ENCODE measurements around the gene MAD2L1BP. TPM values are rescaled to one million over a fixed set of nuclear protein-coding genes. Genes with fewer than 3 reads are reported as not detected.
A peak's percentile ranks its signal among the peaks of the same experiment; 100 is the strongest.

The MAD2L1BP gene
- total RNA-seq, 4 donors from 2014 or later: 16.3 to 36.9 (median 21.5) TPM

- no peak for DNase-seq (ENCODE audit: low spot score in 2 of 2)
- WGBS, 2 donors: 82 to 86% methylated on average over 14 to 15 of the region's 15 CpGs
- Histone ChIP-seq H3K4me1 (peaks cover 0 to 40% (median 13%) of the 10 kb centered on the region in 4 donors), H3K27me3 (no peaks in the 10 kb centered on the region), H3K4me3 (no peak overlapping the region), H3K9me3 (no peaks in the 10 kb centered on the region), H3K36me3 (peaks cover 4 to 83% (median 25%) of the 10 kb centered on the region in 3 donors), H3K27ac (peak overlapping the region in 1 of 4 donors; percentile 8)
- TF ChIP-seq CTCF (IDR thresholded peaks at IDR 0.05): no peak
- no peak for TF ChIP-seq POLR2A (IDR thresholded peaks at IDR 0.05)
- no peak for TF ChIP-seq EP300 (IDR thresholded peaks at IDR 0.05)
Observed at GRCh38 chr6:43673444-43674084, 37.9 kb downstream of the MAD2L1BP start.

GRCh38 chr6:43674291-43674690 lies 38.7 kb downstream of the MAD2L1BP start:
- Histone ChIP-seq H3K4me3 (no peak overlapping the region), H3K4me1 (peaks cover 0 to 32% (median 6%) of the 10 kb centered on the region in 4 donors), H3K27me3 (no peaks in the 10 kb centered on the region), H3K27ac (no peak overlapping the region), H3K36me3 (peaks cover 4 to 90% (median 25%) of the 10 kb centered on the region in 3 donors), H3K9me3 (no peaks in the 10 kb centered on the region)
- DNase-seq (ENCODE audit: low spot score in 2 of 2): no peak
- TF ChIP-seq CTCF (IDR thresholded peaks at IDR 0.05) (no peak), EP300 (IDR thresholded peaks at IDR 0.05) (no peak), POLR2A (IDR thresholded peaks at IDR 0.05) (no peak)
- 95% methylated on average over 2 of the region's 2 CpGs for WGBS, 2 donors

- Histone ChIP-seq H3K9me3 (no peaks in the 10 kb centered on the region), H3K4me1 (peaks cover 0 to 26% (median 2%) of the 10 kb centered on the region in 4 donors), H3K4me3 (no peak overlapping the region), H3K27ac (no peak overlapping the region), H3K27me3 (no peaks in the 10 kb centered on the region), H3K36me3 (peaks cover 4 to 96% (median 25%) of the 10 kb centered on the region in 3 donors)
- DNase-seq (ENCODE audit: low spot score in 2 of 2): no peak
- TF ChIP-seq EP300 (IDR thresholded peaks at IDR 0.05): no peak
- TF ChIP-seq CTCF (IDR thresholded peaks at IDR 0.05): no peak
- TF ChIP-seq POLR2A (IDR thresholded peaks at IDR 0.05): no peak
- 92 to 95% methylated on average over 8 of the region's 8 CpGs for WGBS, 2 donors
Observed at GRCh38 chr6:43674921-43675320, 39.3 kb downstream of the MAD2L1BP start.

GRCh38 chr6:43676962-43677606 lies 41.4 kb downstream of the MAD2L1BP start:
- no peaks in the 10 kb centered on the region for H3K27me3 ChIP-seq
- TF ChIP-seq POLR2A (IDR thresholded peaks at IDR 0.05) (no peak), CTCF (IDR thresholded peaks at IDR 0.05) (no peak), EP300 (IDR thresholded peaks at IDR 0.05) (no peak)
- no peak overlapping the region for H3K27ac ChIP-seq
- 83 to 96% methylated on average over 5 to 7 of the region's 7 CpGs for WGBS, 2 donors
- no peak overlapping the region for H3K4me3 ChIP-seq
- peaks cover 0 to 22% (median 0%) of the 10 kb centered on the region in 4 donors for H3K4me1 ChIP-seq
- peaks cover 4 to 94% (median 20%) of the 10 kb centered on the region in 3 donors for H3K36me3 ChIP-seq
- DNase-seq (ENCODE audit: low spot score in 2 of 2): no peak
- no peaks in the 10 kb centered on the region for H3K9me3 ChIP-seq

- no peak overlapping the region for H3K27ac ChIP-seq
- H3K36me3 ChIP-seq: peaks cover 4 to 88% (median 20%) of the 10 kb centered on the region in 3 donors
- no peaks in the 10 kb centered on the region for H3K27me3 ChIP-seq
- 80 to 87% methylated on average over 7 of the region's 7 CpGs for WGBS, 2 donors
- no peak overlapping the region for H3K4me3 ChIP-seq
- H3K9me3 ChIP-seq: no peaks in the 10 kb centered on the region
- DNase-seq (ENCODE audit: low spot score in 2 of 2): no peak
- TF ChIP-seq POLR2A (IDR thresholded peaks at IDR 0.05) (no peak), CTCF (IDR thresholded peaks at IDR 0.05) (no peak), EP300 (IDR thresholded peaks at IDR 0.05) (no peak)
- peaks cover 0 to 17% (median 0%) of the 10 kb centered on the region in 4 donors for H3K4me1 ChIP-seq
Observed at GRCh38 chr6:43677759-43678158, 42.1 kb downstream of the MAD2L1BP start.
